Measurements from ENCODE around the gene DNAJB8.

Gene DNAJB8

GRCh38 chr3:128487813-128488635, 21.3 kb upstream of the DNAJB8 start:
- in situ Hi-C loops (cut with HindIII; ENCODE audit: low sequenced_read_pairs), result no loop called here
- peak; percentile 39 for DNase-seq (ENCODE audit: low read depth)
- peak overlapping the region; percentile 46 for H3K4me3 ChIP-seq (ENCODE audit: low read depth, low read length)
- no peak for TF ChIP-seq CTCF (IDR thresholded peaks at IDR 0.05; ENCODE audit: low read depth, low read length, missing control alignments)

- peak overlapping the region; percentile 46 for H3K4me3 ChIP-seq (ENCODE audit: low read depth, low read length)
- TF ChIP-seq CTCF (IDR thresholded peaks at IDR 0.05; ENCODE audit: low read depth, low read length, missing control alignments), result no peak
- no peak for DNase-seq (ENCODE audit: low read depth)
- in situ Hi-C loops (cut with HindIII; ENCODE audit: low sequenced_read_pairs), result no loop called here
Measured at GRCh38 chr3:128487538-128487812, 20.8 kb upstream of the DNAJB8 start.

GRCh38 chr3:128486681-128487537, 20.2 kb upstream of the DNAJB8 start:
- no peak for DNase-seq (ENCODE audit: low read depth)
- H3K4me3 ChIP-seq (ENCODE audit: low read depth, low read length), result peak overlapping the region; percentile 46
- no peak for TF ChIP-seq CTCF (IDR thresholded peaks at IDR 0.05; ENCODE audit: low read depth, low read length, missing control alignments)
- in situ Hi-C loops (cut with HindIII; ENCODE audit: low sequenced_read_pairs), result no loop called here

GRCh38 chr3:128486205-128486628, 19.5 kb upstream of the DNAJB8 start:
- peak overlapping the region; percentile 46 for H3K4me3 ChIP-seq (ENCODE audit: low read depth, low read length)
- no peak for DNase-seq (ENCODE audit: low read depth)
- in situ Hi-C loops (cut with HindIII; ENCODE audit: low sequenced_read_pairs), result no loop called here
- no peak for TF ChIP-seq CTCF (IDR thresholded peaks at IDR 0.05; ENCODE audit: low read depth, low read length, missing control alignments)

GRCh38 chr3:128485282-128486204, 18.9 kb upstream of the DNAJB8 start:
- no peak for TF ChIP-seq CTCF (IDR thresholded peaks at IDR 0.05; ENCODE audit: low read depth, low read length, missing control alignments)
- in situ Hi-C loops (cut with HindIII; ENCODE audit: low sequenced_read_pairs), result no loop called here
- DNase-seq (ENCODE audit: low read depth), result no peak
- peak overlapping the region; percentile 46 for H3K4me3 ChIP-seq (ENCODE audit: low read depth, low read length)
